ENCODE results near the gene VWA8. TPM values are rescaled to one million over a fixed set of nuclear protein-coding genes. Genes with fewer than 3 reads are reported as not detected.
"Not testable (repeated sequence)": the region's sequence is repeated elsewhere in the genome, so short reads cannot be mapped to it uniquely, and the experiment has no call there.

The VWA8 gene
- total and polyA plus RNA-seq, 2 donors: 8.1 to 20.9 TPM

DNA sequence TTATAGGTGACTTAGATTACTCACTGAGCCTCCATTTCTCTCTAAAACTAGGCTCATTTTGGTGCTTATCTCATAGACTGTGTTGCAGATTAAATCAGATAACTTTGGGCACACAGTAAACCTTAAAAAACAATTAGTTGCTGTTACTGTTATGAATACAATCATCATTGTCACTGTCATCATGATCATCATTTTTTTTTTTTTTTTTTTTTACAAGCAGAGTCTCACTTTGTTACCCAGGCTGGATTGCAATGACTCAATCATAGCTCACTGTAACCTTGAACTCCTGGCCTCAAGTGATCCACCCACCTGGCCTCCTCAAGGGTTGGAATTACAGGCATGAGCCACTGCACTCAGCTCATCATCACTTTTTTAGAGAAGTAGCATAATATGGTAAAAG lies 60.0 kb downstream of the VWA8 start:
- Histone ChIP-seq H3K4me3 (ENCODE audit: low read length in 2 of 2) (no peak overlapping the region), H3K27me3 (ENCODE audit: control insufficient read depth in 2 of 2, insufficient read depth in 1 of 2, low read length in 1 of 2) (no peaks in the 10 kb centered on the region), H3K4me1 (ENCODE audit: control insufficient read depth in 2 of 2, insufficient read depth in 2 of 2, low read length in 2 of 2) (peaks cover 0 to 7% of the 10 kb centered on the region in 2 donors), H3K36me3 (ENCODE audit: control insufficient read depth in 2 of 2, insufficient read depth in 2 of 2, low read length in 1 of 2) (no peaks in the 10 kb centered on the region), H3K27ac (ENCODE audit: low read depth in 1 of 2, low read length in 1 of 2) (no peak overlapping the region), H3K9me3 (ENCODE audit: control insufficient read depth in 2 of 2, insufficient read depth in 1 of 2, low read length in 1 of 2) (no peaks in the 10 kb centered on the region)
- no peak for DNase-seq (ENCODE audit: low read depth in 6 of 9, low spot score in 9 of 9)

DNA sequence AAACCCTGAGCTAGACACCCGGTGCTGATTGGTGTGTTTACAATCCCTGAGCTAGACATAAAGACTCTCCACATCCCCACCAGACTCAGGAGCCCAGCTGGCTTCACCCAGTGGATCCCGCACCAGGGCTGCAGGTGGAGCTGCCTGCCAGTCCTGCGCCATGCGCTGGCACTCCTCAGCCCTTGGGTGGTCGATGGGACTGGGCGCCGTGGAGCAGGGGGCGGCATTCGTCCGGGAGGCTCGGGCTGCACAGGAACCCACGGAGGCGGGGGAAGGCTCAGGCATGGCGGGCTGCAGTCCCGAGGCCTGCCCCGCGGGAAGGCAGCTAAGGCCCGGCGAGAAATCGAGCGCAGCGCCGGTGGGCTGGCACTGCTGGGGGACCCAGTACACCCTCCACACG lies 62.5 kb downstream of the VWA8 start:
- not testable (repeated sequence) for H3K4me3 ChIP-seq (ENCODE audit: low read length in 2 of 2); H3K9me3 ChIP-seq (ENCODE audit: control insufficient read depth in 2 of 2, insufficient read depth in 1 of 2, low read length in 1 of 2); H3K27me3 ChIP-seq (ENCODE audit: control insufficient read depth in 2 of 2, insufficient read depth in 1 of 2, low read length in 1 of 2); H3K27ac ChIP-seq (ENCODE audit: low read depth in 1 of 2, low read length in 1 of 2); H3K4me1 ChIP-seq (ENCODE audit: control insufficient read depth in 2 of 2, insufficient read depth in 2 of 2, low read length in 2 of 2); DNase-seq (ENCODE audit: low read depth in 6 of 9, low spot score in 9 of 9); H3K36me3 ChIP-seq (ENCODE audit: control insufficient read depth in 2 of 2, insufficient read depth in 2 of 2, low read length in 1 of 2)
- WGBS: 96% methylated on average over 14 of the region's 24 CpGs

DNA sequence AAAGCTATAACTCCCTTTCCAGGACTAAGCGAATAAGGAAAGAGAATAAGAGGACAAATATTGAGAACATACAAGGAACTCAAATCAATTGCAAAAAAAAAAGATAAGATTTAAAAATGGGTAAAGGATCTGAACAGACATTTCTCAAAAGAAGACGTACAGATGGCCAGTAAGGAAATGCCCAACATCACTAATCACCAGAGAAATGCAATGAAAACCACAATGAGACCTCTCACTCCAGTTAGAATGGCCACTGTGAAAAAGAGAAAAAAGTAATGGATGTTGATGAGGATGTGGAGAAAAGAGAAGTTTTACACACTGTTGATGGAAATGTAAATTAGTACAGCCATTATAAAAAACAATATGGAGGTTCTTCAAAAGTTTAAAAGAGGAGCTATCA lies 63.8 kb downstream of the VWA8 start:
- no peak overlapping the region for H3K4me3 ChIP-seq (ENCODE audit: low read length in 2 of 2)
- H3K27ac ChIP-seq (ENCODE audit: low read depth in 1 of 2, low read length in 1 of 2): no peak overlapping the region
- no peak for DNase-seq (ENCODE audit: low read depth in 6 of 9, low spot score in 9 of 9)
- H3K4me1 ChIP-seq (ENCODE audit: control insufficient read depth in 2 of 2, insufficient read depth in 2 of 2, low read length in 2 of 2): peaks cover 0 to 2% of the 10 kb centered on the region in 2 donors
- H3K27me3 ChIP-seq (ENCODE audit: control insufficient read depth in 2 of 2, insufficient read depth in 1 of 2, low read length in 1 of 2): no peaks in the 10 kb centered on the region
- WGBS: 98% methylated on average over 2 of the region's 2 CpGs
- H3K36me3 ChIP-seq (ENCODE audit: control insufficient read depth in 2 of 2, insufficient read depth in 2 of 2, low read length in 1 of 2): no peaks in the 10 kb centered on the region
- no peaks in the 10 kb centered on the region for H3K9me3 ChIP-seq (ENCODE audit: control insufficient read depth in 2 of 2, insufficient read depth in 1 of 2, low read length in 1 of 2)

DNA sequence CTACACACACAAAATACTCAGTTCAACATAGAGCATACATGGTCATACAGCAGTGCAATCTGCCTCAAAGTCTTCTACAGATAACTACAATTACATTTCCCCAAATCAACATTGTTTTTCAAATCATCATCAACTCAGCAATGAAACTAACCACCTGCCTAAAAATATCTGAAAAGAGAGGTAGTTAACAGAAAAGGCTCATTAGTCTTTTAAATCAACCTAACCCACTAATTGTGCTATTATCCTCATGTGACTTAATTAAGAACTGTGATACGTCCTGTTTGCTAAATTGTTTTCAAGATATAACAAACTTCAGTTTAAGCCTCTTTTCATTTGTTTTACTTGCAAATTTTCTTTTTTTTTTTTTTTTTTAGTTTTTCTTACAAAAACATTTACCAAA lies 65.4 kb downstream of the VWA8 start:
- WGBS: 99% methylated on average over 1 of the region's 1 CpG
- Histone ChIP-seq H3K4me1 (ENCODE audit: control insufficient read depth in 2 of 2, insufficient read depth in 2 of 2, low read length in 2 of 2) (peaks cover 0 to 2% of the 10 kb centered on the region in 2 donors), H3K9me3 (ENCODE audit: control insufficient read depth in 2 of 2, insufficient read depth in 1 of 2, low read length in 1 of 2) (no peaks in the 10 kb centered on the region), H3K4me3 (ENCODE audit: low read length in 2 of 2) (no peak overlapping the region), H3K36me3 (ENCODE audit: control insufficient read depth in 2 of 2, insufficient read depth in 2 of 2, low read length in 1 of 2) (peaks cover 0 to 7% of the 10 kb centered on the region in 2 donors), H3K27me3 (ENCODE audit: control insufficient read depth in 2 of 2, insufficient read depth in 1 of 2, low read length in 1 of 2) (no peaks in the 10 kb centered on the region), H3K27ac (ENCODE audit: low read depth in 1 of 2, low read length in 1 of 2) (no peak overlapping the region)
- no peak for DNase-seq (ENCODE audit: low read depth in 6 of 9, low spot score in 9 of 9)

DNA sequence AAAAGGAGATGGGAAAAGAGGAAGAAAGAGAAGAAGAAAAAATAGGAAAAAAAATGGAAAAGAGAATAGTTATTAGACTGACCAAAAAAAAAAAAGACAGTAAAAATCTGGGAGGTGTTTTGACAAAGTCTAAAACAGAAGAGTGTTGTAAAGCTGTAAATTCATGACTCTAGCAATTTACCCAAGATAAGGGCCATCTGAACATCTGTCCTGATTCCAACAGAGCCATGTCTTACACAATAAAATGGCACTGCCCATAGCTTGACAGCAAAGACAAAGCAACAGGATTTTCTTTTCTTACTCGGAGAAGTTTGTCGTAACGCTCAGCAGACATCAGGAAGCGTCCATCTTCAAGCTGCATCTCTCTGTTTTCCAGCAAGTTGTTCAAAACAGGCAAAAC lies 69.8 kb downstream of the VWA8 start:
- peaks cover 3 to 16% of the 10 kb centered on the region in 2 donors for H3K36me3 ChIP-seq (ENCODE audit: control insufficient read depth in 2 of 2, insufficient read depth in 2 of 2, low read length in 1 of 2)
- DNase-seq (ENCODE audit: low read depth in 6 of 9, low spot score in 9 of 9): no peak
- peaks cover 0 to 2% of the 10 kb centered on the region in 2 donors for H3K4me1 ChIP-seq (ENCODE audit: control insufficient read depth in 2 of 2, insufficient read depth in 2 of 2, low read length in 2 of 2)
- no peaks in the 10 kb centered on the region for H3K9me3 ChIP-seq (ENCODE audit: control insufficient read depth in 2 of 2, insufficient read depth in 1 of 2, low read length in 1 of 2)
- H3K27me3 ChIP-seq (ENCODE audit: control insufficient read depth in 2 of 2, insufficient read depth in 1 of 2, low read length in 1 of 2): no peaks in the 10 kb centered on the region
- no peak overlapping the region for H3K27ac ChIP-seq (ENCODE audit: low read depth in 1 of 2, low read length in 1 of 2)
- no peak overlapping the region for H3K4me3 ChIP-seq (ENCODE audit: low read length in 2 of 2)
- WGBS: 98% methylated on average over 4 of the region's 4 CpGs

DNA sequence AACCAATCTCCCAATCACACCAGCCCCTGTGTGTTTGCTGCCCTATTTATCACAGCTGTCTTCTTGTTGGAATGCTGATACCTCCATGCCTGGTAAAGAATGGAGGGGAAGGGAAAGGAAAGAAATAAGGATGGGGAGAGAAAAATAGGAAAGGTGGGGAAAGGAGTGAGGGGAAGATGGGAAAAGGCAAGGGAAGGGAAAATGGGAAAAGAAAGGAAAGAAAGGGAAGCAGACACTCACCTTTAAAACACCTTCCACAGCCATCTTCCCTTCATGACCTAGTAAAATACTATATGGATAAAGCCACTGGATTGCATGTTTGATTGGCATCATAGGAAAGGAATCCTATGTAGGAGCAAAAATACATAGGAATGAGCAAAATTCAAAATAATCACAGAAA lies 77.8 kb downstream of the VWA8 start:
- Histone ChIP-seq H3K36me3 (ENCODE audit: control insufficient read depth in 2 of 2, insufficient read depth in 2 of 2, low read length in 1 of 2) (peaks cover under 1 to 23% of the 10 kb centered on the region in 2 donors), H3K4me1 (ENCODE audit: control insufficient read depth in 2 of 2, insufficient read depth in 2 of 2, low read length in 2 of 2) (no peaks in the 10 kb centered on the region), H3K9me3 (ENCODE audit: control insufficient read depth in 2 of 2, insufficient read depth in 1 of 2, low read length in 1 of 2) (no peaks in the 10 kb centered on the region), H3K27ac (ENCODE audit: low read depth in 1 of 2, low read length in 1 of 2) (no peak overlapping the region), H3K27me3 (ENCODE audit: control insufficient read depth in 2 of 2, insufficient read depth in 1 of 2, low read length in 1 of 2) (no peaks in the 10 kb centered on the region), H3K4me3 (ENCODE audit: low read length in 2 of 2) (no peak overlapping the region)
- no peak for DNase-seq (ENCODE audit: low read depth in 6 of 9, low spot score in 9 of 9)

DNA sequence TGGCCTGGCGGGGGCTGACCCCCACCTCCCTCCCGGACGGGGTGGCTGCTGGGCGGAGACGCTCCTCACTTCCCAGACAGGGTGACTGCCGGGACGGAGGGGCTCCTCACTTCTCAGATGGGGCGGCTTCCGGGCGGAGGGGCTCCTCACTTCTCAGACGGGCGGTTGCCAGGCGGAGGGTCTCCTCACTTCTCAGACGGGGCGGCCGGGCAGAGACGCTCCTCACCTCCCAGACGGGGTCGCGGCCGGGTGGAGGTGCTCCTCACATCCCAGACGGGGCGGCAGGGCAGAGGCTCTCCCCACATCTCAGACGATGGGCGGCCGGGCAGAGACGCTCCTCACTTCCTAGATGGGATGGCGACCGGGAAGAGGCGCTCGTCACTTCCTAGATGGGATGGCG lies 79.0 kb downstream of the VWA8 start:
- whole genome bisulfite sequencing: 97% methylated on average over 26 of the region's 32 CpGs
- not testable (repeated sequence) for H3K4me1 ChIP-seq (ENCODE audit: control insufficient read depth in 2 of 2, insufficient read depth in 2 of 2, low read length in 2 of 2); H3K27me3 ChIP-seq (ENCODE audit: control insufficient read depth in 2 of 2, insufficient read depth in 1 of 2, low read length in 1 of 2); H3K9me3 ChIP-seq (ENCODE audit: control insufficient read depth in 2 of 2, insufficient read depth in 1 of 2, low read length in 1 of 2); DNase-seq (ENCODE audit: low read depth in 6 of 9, low spot score in 9 of 9); H3K4me3 ChIP-seq (ENCODE audit: low read length in 2 of 2); H3K27ac ChIP-seq (ENCODE audit: low read depth in 1 of 2, low read length in 1 of 2)
- peaks cover 0 to 18% of the 10 kb centered on the region in 2 donors for H3K36me3 ChIP-seq (ENCODE audit: control insufficient read depth in 2 of 2, insufficient read depth in 2 of 2, low read length in 1 of 2)

DNA sequence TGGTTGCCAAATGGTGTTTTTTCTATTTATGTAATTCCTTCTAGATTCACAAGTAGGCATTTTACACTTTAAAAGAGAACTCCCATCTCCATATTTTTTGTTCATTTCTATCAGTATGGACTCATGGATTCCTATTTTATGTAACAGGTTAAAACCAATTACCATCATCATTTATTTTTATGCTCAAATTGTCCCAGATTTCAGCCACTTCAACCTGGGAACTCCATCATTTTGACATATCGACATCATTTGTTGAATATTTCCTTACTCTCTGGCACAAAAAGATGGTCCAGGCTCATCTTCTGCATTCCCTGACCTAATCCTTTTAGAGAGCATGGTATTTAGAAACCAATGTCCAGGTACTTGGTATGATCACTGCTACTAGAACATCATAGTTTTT lies 79.9 kb downstream of the VWA8 start:
- H3K27ac ChIP-seq (ENCODE audit: low read depth in 1 of 2, low read length in 1 of 2): no peak overlapping the region
- 99% methylated on average over 1 of the region's 1 CpG for WGBS
- H3K36me3 ChIP-seq (ENCODE audit: control insufficient read depth in 2 of 2, insufficient read depth in 2 of 2, low read length in 1 of 2): peaks cover 0 to 16% of the 10 kb centered on the region in 2 donors
- H3K4me1 ChIP-seq (ENCODE audit: control insufficient read depth in 2 of 2, insufficient read depth in 2 of 2, low read length in 2 of 2): no peaks in the 10 kb centered on the region
- H3K4me3 ChIP-seq (ENCODE audit: low read length in 2 of 2): no peak overlapping the region
- no peaks in the 10 kb centered on the region for H3K27me3 ChIP-seq (ENCODE audit: control insufficient read depth in 2 of 2, insufficient read depth in 1 of 2, low read length in 1 of 2)
- H3K9me3 ChIP-seq (ENCODE audit: control insufficient read depth in 2 of 2, insufficient read depth in 1 of 2, low read length in 1 of 2): no peaks in the 10 kb centered on the region
- no peak for DNase-seq (ENCODE audit: low read depth in 6 of 9, low spot score in 9 of 9)

DNA sequence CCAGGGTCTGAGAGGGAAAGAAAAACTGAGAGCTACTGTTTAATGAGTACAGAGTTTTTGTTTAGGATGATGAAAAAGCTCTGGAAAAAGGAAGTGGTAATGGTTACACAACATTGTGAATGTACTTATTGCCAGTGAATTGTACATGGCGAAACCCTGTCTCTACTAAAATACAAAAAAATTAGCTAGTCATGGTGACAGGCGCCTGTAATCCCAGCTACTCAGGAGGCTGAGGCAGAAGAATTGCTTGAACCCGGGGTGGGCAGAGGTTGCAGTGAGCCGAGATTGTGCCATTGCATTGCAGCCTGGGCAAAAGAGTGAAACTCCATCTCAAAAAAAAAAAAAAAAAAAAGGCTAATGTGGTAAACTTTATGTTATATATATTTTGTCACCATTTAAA lies 96.3 kb downstream of the VWA8 start:
- peaks cover 0 to 14% of the 10 kb centered on the region in 2 donors for H3K36me3 ChIP-seq (ENCODE audit: control insufficient read depth in 2 of 2, insufficient read depth in 2 of 2, low read length in 1 of 2)
- H3K27ac ChIP-seq (ENCODE audit: low read depth in 1 of 2, low read length in 1 of 2): no peak overlapping the region
- no peak for DNase-seq (ENCODE audit: low read depth in 6 of 9, low spot score in 9 of 9)
- H3K4me3 ChIP-seq (ENCODE audit: low read length in 2 of 2): no peak overlapping the region
- H3K4me1 ChIP-seq (ENCODE audit: control insufficient read depth in 2 of 2, insufficient read depth in 2 of 2, low read length in 2 of 2): no peaks in the 10 kb centered on the region
- WGBS: 94% methylated on average over 4 of the region's 4 CpGs
- H3K9me3 ChIP-seq (ENCODE audit: control insufficient read depth in 2 of 2, insufficient read depth in 1 of 2, low read length in 1 of 2): no peaks in the 10 kb centered on the region
- no peaks in the 10 kb centered on the region for H3K27me3 ChIP-seq (ENCODE audit: control insufficient read depth in 2 of 2, insufficient read depth in 1 of 2, low read length in 1 of 2)

DNA sequence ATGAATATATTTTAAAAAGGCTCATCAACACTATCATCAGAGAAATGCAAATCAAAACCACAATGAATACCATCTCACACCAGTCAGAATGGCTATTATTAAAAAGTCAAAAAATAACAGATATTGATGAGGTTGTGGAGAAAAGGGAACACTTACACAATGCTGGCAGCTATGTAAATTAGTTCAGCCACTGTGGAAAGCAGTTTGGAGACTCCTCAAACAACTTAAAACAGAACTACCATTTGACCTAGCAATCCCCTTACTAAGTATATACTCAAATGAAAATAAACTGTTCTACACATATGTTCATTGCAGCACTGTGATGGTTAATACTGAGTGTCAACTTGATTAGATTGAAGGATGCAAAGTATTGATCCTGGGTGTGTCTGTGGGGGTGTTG lies 98.2 kb downstream of the VWA8 start:
- H3K27ac ChIP-seq (ENCODE audit: low read depth in 1 of 2, low read length in 1 of 2); H3K4me1 ChIP-seq (ENCODE audit: control insufficient read depth in 2 of 2, insufficient read depth in 2 of 2, low read length in 2 of 2); DNase-seq (ENCODE audit: low read depth in 6 of 9, low spot score in 9 of 9); H3K4me3 ChIP-seq (ENCODE audit: low read length in 2 of 2); H3K27me3 ChIP-seq (ENCODE audit: control insufficient read depth in 2 of 2, insufficient read depth in 1 of 2, low read length in 1 of 2); H3K9me3 ChIP-seq (ENCODE audit: control insufficient read depth in 2 of 2, insufficient read depth in 1 of 2, low read length in 1 of 2): not testable (repeated sequence)
- H3K36me3 ChIP-seq (ENCODE audit: control insufficient read depth in 2 of 2, insufficient read depth in 2 of 2, low read length in 1 of 2): peaks cover 0 to 14% of the 10 kb centered on the region in 2 donors

Measured in thymus (tissue), 11 donors.